GM21381 (cell line): ENCODE results near the gene DNAAF9.

ENCODE experiments used
- ATAC-seq: cut with Tn5 transposase; IDR thresholded peaks from one replicate; pipeline ENCODE4 v1.9.1; 2021; ENCODE audit warnings: mild to moderate bottlenecking, moderate library complexity; ENCODE audit not compliant: unreplicated experiment

DNAAF9 gene

GRCh38 chr20:3378138-3378537, 29.3 kb downstream of the DNAAF9 start:
- ATAC-seq = no peak

- no peak for ATAC-seq
Observed at GRCh38 chr20:3377644-3378043, 29.8 kb downstream of the DNAAF9 start.

- no peak for ATAC-seq
Observed at GRCh38 chr20:3374296-3374695, 33.2 kb downstream of the DNAAF9 start.

GRCh38 chr20:3371754-3372153, 35.7 kb downstream of the DNAAF9 start:
- ATAC-seq = no peak

GRCh38 chr20:3367089-3367488, 40.4 kb downstream of the DNAAF9 start:
- no peak for ATAC-seq

- no peak for ATAC-seq
Observed at GRCh38 chr20:3364323-3365013, 43.0 kb downstream of the DNAAF9 start.

GRCh38 chr20:3360752-3361151, 46.7 kb downstream of the DNAAF9 start:
- ATAC-seq = no peak

- ATAC-seq = no peak
Observed at GRCh38 chr20:3358676-3359340, 48.7 kb downstream of the DNAAF9 start.
